Measurements from ENCODE around the gene PNPO.

DNA sequence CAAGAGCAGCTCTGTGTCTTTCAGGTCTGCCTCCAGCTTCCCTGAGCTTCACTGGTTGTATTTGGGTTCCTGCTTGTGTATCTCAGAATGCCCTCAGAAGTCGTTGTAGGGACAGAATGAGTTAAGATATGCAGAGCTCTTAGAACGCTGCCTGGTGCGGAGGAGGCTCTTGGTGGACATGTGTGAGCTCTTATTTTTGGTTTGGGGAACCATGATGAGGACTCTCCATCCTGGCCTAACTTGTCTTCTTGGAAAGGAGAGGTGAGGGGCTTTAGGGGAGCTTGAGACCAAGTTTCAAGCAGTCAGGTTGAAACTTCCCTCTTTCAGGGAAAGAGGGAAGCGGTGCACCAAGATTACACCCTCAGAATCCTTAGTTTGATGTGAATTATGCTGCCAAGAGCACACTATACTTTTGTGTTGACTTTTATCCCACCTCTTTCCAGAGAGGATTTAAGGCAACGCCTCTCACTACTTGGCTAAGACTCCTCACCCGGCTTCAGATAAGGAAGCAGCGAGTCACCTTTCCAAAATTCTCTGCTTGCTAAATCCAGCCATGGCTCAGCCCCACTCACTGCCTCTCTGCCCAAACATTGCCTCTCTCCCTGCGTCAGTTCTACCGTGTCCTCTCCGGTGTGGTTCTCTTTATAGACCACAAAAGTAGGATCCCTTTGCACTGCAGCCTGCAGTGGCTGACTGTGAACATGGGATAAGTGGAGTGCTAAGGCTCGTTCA, 42.3 kb downstream of the PNPO start:
- TF ChIP-seq, protein P1, sequence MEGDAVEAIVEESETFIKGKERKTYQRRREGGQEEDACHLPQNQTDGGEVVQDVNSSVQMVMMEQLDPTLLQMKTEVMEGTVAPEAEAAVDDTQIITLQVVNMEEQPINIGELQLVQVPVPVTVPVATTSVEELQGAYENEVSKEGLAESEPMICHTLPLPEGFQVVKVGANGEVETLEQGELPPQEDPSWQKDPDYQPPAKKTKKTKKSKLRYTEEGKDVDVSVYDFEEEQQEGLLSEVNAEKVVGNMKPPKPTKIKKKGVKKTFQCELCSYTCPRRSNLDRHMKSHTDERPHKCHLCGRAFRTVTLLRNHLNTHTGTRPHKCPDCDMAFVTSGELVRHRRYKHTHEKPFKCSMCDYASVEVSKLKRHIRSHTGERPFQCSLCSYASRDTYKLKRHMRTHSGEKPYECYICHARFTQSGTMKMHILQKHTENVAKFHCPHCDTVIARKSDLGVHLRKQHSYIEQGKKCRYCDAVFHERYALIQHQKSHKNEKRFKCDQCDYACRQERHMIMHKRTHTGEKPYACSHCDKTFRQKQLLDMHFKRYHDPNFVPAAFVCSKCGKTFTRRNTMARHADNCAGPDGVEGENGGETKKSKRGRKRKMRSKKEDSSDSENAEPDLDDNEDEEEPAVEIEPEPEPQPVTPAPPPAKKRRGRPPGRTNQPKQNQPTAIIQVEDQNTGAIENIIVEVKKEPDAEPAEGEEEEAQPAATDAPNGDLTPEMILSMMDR (IDR thresholded peaks at IDR 0.05) = no peak
- TF ChIP-seq POLR2A (IDR thresholded peaks at IDR 0.05) = no peak

Data from thyroid gland (tissue), 4 donors.